ENCODE measurements around the gene BTBD9.

GRCh38 chr6:38159596-38159995 is 480.1 kb downstream of the BTBD9 start:
- TF ChIP-seq CTCF (IDR thresholded peaks at IDR 0.05) (no peak), POLR2A (IDR thresholded peaks at IDR 0.05) (no peak)

Measured in Peyer's patch (tissue), 4 donors.